Mucosa of rectum (tissue), 2 donors: ENCODE measurements around the gene ALK.

Experiments
- H3K27ac ChIP-seq, 2 donors: one replicate each; pipeline ENCODE4 v1.7.0; 2013; ENCODE audit warnings: inconsistent platforms in 2 of 2, low read depth in 2 of 2, low read length in 2 of 2
- H3K27me3 ChIP-seq, 2 donors: one replicate each; pipeline ENCODE4 v1.7.0; 2013; ENCODE audit warnings: low read length in 2 of 2; ENCODE audit not compliant: control insufficient read depth in 2 of 2, insufficient read depth in 2 of 2
- H3K36me3 ChIP-seq, 2 donors: one replicate each; pipeline ENCODE4 v1.7.0; 2013; ENCODE audit warnings: low read length in 2 of 2; ENCODE audit not compliant: control insufficient read depth in 2 of 2, insufficient read depth in 2 of 2
- H3K4me1 ChIP-seq, 2 donors: one replicate each; pipeline ENCODE4 v1.7.0; 2013; ENCODE audit warnings: low read length in 2 of 2, mild to moderate bottlenecking in 1 of 2; ENCODE audit not compliant: control insufficient read depth in 2 of 2, insufficient read depth in 2 of 2
- H3K4me3 ChIP-seq, 2 donors: one replicate each; pipeline ENCODE4 v1.7.0; 2013; ENCODE audit warnings: low read length in 2 of 2
- H3K9ac ChIP-seq, 2 donors: one replicate each; pipeline ENCODE4 v1.7.0; 2013; ENCODE audit warnings: low read length in 2 of 2, low read depth in 1 of 2, mild to moderate bottlenecking in 1 of 2
- H3K9me3 ChIP-seq, 2 donors: one replicate each; pipeline ENCODE4 v1.7.0; 2013; ENCODE audit warnings: low read length in 2 of 2; ENCODE audit not compliant: control insufficient read depth in 2 of 2
- donor health status: healthy.
- donor health status: Normal muscosa, but diverticular disease.

The ALK gene

DNA sequence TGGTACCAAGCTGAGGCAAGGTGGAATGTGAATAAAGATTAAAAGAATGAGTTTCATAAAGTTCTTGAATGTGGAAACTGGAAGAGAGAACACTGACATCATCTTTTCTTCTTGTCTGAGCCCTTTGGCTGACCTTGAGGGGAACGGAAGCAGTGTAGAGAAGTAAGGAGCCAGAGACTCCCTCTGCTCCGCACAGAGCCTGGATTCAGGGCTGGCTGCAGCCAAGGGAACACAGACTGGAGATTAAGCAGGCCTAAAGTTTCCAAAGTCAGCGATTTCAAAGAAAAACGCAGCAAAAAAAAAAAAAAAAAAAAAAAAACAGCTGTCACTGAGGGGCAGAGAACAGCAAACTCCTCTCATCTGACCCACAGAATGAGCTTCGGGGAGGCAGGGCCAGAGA lies 19.3 kb upstream of the ALK start:
- no peak overlapping the region for H3K27ac ChIP-seq
- H3K9me3 ChIP-seq: no peaks in the 10 kb centered on the region
- no peaks in the 10 kb centered on the region for H3K4me1 ChIP-seq
- H3K4me3 ChIP-seq: no peak overlapping the region
- H3K9ac ChIP-seq: no peak overlapping the region
- no peaks in the 10 kb centered on the region for H3K27me3 ChIP-seq
- H3K36me3 ChIP-seq: no peaks in the 10 kb centered on the region

DNA sequence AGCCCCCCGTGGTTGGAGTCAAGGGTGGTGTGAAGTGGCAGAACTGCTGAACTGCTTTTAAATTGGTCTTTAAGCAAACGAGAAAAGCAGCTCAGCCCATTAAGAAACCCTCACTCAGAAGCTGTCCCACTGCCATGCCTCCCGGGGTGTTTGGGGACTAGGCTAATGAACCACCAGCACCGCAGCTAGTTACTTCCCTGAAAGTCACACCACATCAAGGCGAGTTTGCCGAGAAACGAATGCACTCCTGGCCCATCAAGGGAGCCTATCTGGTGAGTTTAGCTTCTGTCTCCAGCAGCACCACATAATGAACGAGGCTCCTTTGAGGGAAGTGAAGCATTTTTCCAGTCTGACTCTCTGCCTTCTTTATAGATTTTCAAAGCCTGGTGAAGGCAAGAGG lies 14.6 kb upstream of the ALK start:
- H3K27ac ChIP-seq: no peak overlapping the region
- H3K27me3 ChIP-seq: no peaks in the 10 kb centered on the region
- H3K36me3 ChIP-seq: no peaks in the 10 kb centered on the region
- H3K4me3 ChIP-seq: no peak overlapping the region
- no peaks in the 10 kb centered on the region for H3K9me3 ChIP-seq
- H3K9ac ChIP-seq: no peak overlapping the region
- H3K4me1 ChIP-seq: no peaks in the 10 kb centered on the region

DNA sequence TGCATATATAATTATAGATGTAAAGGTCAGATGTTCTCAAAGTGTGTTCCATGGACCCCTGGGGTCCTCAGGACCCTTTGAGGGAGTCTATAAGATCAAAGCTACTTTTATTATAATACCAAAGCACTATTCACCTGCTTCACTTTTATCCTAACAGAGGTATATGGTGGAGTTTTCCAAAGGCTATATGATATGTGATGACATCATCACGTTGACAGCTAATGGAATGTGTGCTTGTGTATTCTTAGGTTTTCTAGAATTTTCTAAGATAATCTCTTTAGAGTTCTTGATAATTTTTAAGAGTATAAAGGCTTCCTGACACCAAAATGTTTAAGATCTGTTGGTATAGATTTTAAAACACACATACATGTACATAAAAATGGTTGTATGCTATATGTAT lies 10.4 kb upstream of the ALK start:
- no peaks in the 10 kb centered on the region for H3K4me1 ChIP-seq
- H3K27ac ChIP-seq: no peak overlapping the region
- H3K4me3 ChIP-seq: no peak overlapping the region
- H3K36me3 ChIP-seq: no peaks in the 10 kb centered on the region
- no peak overlapping the region for H3K9ac ChIP-seq
- no peaks in the 10 kb centered on the region for H3K27me3 ChIP-seq
- H3K9me3 ChIP-seq: no peaks in the 10 kb centered on the region

DNA sequence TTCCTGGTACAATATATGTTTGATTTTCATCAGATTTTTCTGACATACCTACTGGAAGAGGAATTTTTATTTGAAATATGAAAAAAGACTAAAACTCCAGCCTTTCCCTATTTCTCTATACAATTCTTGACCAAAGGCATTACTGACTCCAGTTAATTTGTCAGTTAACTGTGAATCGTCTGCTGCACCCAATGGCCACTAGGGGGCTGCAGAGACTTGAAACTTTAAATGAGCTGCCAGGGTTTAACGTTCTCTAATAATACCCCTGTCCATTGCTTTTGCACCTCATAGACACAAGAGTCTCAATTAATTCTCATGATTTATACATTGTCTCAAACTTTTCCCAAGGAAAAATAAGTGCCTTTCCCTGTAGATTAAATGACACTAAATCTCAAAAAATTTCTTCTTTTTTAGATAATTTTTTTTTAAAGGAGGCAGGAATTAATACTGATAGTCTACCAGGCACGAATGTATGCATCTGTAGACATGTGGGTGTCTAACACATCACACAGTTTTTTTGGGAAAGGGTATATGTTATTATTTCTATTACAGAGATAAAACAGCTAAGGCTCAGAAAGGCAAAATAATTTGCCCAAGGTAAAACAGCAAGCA lies 1.8 kb upstream of the ALK start:
- H3K4me1 ChIP-seq: no peaks in the 10 kb centered on the region
- peaks cover 15 to 22% of the 10 kb centered on the region in 2 donors for H3K27me3 ChIP-seq
- H3K4me3 ChIP-seq: no peak overlapping the region
- no peaks in the 10 kb centered on the region for H3K9me3 ChIP-seq
- no peaks in the 10 kb centered on the region for H3K36me3 ChIP-seq
- H3K27ac ChIP-seq: no peak overlapping the region
- H3K9ac ChIP-seq: no peak overlapping the region

DNA sequence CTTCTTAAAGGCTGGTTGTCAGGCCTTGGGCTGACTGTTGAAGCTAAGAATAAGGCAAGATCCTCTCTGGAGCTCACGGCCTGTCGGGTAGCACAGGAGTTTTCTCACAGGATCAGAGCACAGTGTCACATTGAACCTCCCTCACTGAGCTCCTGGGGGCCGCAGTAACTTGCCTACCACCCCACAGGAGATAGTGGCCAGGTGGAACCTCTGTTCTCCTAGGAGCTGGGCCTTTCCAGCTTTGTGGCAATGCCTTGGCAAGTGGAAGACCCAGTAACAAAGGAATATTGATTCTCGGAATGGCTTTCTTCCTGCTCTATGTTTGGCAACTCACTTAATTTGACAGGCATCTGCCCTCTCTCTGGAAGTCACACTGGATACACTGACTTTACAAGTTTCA lies 1.2 kb upstream of the ALK start:
- H3K4me3 ChIP-seq: no peak overlapping the region
- H3K27me3 ChIP-seq: peaks cover 15 to 22% of the 10 kb centered on the region in 2 donors
- H3K9ac ChIP-seq: no peak overlapping the region
- no peak overlapping the region for H3K27ac ChIP-seq
- no peaks in the 10 kb centered on the region for H3K9me3 ChIP-seq
- no peaks in the 10 kb centered on the region for H3K4me1 ChIP-seq
- no peaks in the 10 kb centered on the region for H3K36me3 ChIP-seq

DNA sequence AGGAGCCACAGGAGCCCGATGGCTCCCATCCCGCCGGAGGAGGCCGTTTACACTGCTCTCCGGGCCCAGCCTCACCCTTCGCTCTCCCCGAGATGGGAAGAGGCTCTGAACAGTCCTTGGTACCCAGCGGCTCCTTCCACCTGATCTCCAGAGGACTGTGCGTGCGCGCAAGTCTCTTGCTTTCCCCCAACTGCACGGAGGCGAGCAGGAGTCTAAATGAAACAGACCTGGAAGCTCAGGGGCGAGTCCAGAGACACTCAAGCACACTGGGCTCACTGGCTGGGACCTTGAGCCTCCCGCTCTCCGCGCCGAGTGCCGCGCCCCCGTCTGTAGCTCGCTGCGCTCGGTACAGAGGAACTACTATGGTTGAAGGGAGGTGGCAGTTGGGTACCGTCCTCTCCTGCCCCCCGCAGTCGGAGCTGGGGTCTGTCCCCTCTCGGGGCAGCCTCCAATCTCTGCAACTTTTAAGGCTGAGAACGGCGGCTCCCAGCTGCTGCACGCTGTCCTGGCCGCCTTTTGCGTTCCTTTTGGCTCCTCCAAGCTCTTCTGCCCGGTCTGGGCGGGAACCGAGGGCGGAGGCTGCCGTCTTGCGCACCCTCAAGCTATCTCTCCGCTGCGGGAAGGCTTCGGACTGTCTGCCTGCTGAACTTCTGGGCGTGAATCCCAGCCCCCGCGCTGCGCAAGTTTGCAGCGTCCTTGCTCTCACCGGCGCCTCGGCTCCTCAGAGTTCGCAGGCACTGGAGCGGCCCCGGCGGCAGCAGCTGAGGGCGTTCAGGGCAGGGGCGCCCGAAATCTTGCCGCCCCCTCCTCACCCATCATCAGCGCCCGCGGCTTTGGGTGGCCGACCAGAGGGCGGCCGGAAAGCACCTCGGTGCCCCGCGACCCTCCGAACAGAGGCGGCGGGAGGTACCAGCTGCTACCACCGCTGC lies 491 bp downstream of the ALK start:
- Histone ChIP-seq H3K27me3 (peaks cover 15 to 22% of the 10 kb centered on the region in 2 donors), H3K27ac (no peak overlapping the region), H3K9ac (no peak overlapping the region), H3K9me3 (no peaks in the 10 kb centered on the region), H3K36me3 (no peaks in the 10 kb centered on the region), H3K4me1 (no peaks in the 10 kb centered on the region), H3K4me3 (peak overlapping the region in 1 of 2 donors; percentile 7)

DNA sequence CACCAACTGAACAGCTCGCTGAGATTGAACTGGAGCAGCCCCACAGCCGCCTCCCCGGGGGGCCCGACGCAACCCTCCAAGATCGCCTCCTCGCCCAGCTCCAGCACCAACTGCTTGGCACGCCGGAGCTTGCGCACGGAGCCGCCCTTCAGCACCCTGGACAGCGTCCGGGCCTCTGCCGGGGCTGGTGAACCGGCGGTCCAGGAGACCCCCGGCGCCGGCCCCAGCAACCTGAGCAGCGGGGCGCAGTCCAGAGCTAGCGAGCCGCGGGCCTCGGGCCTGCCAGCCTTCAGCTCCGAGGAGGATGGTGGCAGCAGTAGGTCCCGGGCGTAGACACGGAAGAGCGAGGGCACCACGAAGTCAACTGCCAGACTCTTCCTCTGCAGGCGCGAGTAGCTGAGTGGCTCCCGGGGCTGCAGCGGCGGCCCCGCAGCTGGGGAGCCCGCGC lies 1.2 kb downstream of the ALK start:
- H3K27me3 ChIP-seq: peaks cover 15 to 22% of the 10 kb centered on the region in 2 donors
- H3K4me3 ChIP-seq: no peak overlapping the region
- no peaks in the 10 kb centered on the region for H3K36me3 ChIP-seq

DNA sequence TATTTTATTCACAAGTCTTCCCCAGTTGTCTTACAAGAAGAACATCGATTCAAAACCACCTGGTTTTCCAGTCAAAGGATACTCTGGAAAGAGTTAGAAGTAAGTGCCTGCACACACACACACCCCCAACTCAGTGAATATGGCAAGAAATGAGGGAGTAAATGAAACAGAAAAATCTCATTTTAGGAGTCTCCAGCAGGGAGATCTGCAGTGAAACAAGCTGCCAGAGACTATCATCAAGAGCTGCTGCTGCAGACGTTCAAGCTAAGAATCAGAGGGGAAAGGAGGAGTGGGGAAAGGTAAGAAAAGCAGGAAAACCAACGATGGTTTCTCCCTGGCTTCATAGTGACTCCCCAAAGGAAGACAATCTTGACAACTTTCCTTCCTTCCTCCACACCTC lies 2.4 kb downstream of the ALK start:
- Histone ChIP-seq H3K27ac (no peak overlapping the region), H3K4me1 (no peaks in the 10 kb centered on the region), H3K9me3 (no peaks in the 10 kb centered on the region), H3K9ac (no peak overlapping the region), H3K36me3 (no peaks in the 10 kb centered on the region), H3K27me3 (peaks cover 15 to 22% of the 10 kb centered on the region in 2 donors), H3K4me3 (no peak overlapping the region)

More for the DNA sequence above, 1.2 kb downstream of the ALK start:
- Histone ChIP-seq H3K4me1 (no peaks in the 10 kb centered on the region), H3K27ac (no peak overlapping the region), H3K9ac (no peak overlapping the region), H3K9me3 (no peaks in the 10 kb centered on the region)

DNA sequence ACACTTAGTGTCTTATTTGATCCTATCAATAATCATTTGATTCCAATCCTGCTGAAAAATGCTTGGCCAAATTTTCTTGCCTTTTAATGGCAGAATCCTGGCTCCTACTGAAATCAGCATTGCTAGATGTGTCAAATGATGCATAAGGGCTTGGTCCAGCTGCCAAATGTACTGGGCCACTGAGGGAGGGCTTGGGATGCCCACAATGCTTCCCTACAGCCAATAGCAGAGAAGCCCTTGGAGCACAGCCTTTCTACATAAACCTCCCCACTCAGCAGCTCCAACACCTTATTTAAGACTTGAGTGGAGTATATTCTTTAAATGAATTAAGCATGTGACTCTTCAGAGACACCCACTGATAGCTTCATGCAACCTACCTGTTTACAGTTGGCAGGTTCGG lies 3.6 kb downstream of the ALK start:
- H3K9me3 ChIP-seq: no peaks in the 10 kb centered on the region
- H3K27me3 ChIP-seq: peaks cover 13 to 21% of the 10 kb centered on the region in 2 donors
- H3K36me3 ChIP-seq: no peaks in the 10 kb centered on the region
- H3K27ac ChIP-seq: no peak overlapping the region
- no peak overlapping the region for H3K9ac ChIP-seq
- no peaks in the 10 kb centered on the region for H3K4me1 ChIP-seq
- no peak overlapping the region for H3K4me3 ChIP-seq

DNA sequence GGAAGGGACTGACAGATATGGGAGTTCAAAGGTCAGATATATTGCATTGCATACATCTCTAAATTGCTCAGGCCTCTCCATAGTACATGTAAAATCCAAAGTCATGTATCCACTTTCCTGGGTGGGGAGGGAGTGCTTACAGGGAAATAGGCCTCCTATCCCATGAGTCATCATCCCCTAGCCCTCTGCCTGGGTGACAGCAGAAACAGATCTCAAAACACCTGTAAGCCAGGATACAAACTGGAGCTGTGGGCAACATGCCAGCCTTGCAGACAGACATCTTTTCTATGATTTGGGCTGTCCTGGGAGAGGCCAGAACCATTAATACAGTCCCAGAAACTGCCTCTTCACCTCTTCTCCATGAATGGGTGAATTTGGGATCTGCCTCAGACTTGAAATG lies 4.8 kb downstream of the ALK start:
- no peak overlapping the region for H3K27ac ChIP-seq
- H3K9ac ChIP-seq: no peak overlapping the region
- peaks cover 7 to 11% of the 10 kb centered on the region in 2 donors for H3K27me3 ChIP-seq
- H3K4me3 ChIP-seq: no peak overlapping the region
- no peaks in the 10 kb centered on the region for H3K9me3 ChIP-seq
- H3K4me1 ChIP-seq: no peaks in the 10 kb centered on the region
- H3K36me3 ChIP-seq: no peaks in the 10 kb centered on the region
